ENCODE measurements around the gene STK31.

GRCh38 chr7:23810099-23810498, 100.1 kb downstream of the STK31 start:
- TF ChIP-seq MEF2A (IDR thresholded peaks at IDR 0.05; ENCODE audit: insufficient read depth, low read depth, low read length) (no peak), CTCF (IDR thresholded peaks at IDR 0.05 in 2 of 3, conservative IDR thresholded peaks at IDR 0.05 in 1 of 3; ENCODE audit: control insufficient read depth in 2 of 3, extremely low read depth in 1 of 3, insufficient read depth in 1 of 3, low read depth in 3 of 3, low read length in 3 of 3) (no peak), FOS (IDR thresholded peaks at IDR 0.05; ENCODE audit: borderline replicate concordance, extremely low read depth, insufficient read length) (no peak), SP1 (IDR thresholded peaks at IDR 0.05; ENCODE audit: low read depth, low read length) (no peak), NR2C2 (IDR thresholded peaks at IDR 0.05; ENCODE audit: borderline replicate concordance, control insufficient read depth, insufficient read length, low read depth) (no peak), ZZZ3 (IDR thresholded peaks at IDR 0.05; ENCODE audit: control insufficient read depth, insufficient read length, low read depth) (no peak), ZNF274 (IDR thresholded peaks at IDR 0.05; ENCODE audit: insufficient read depth, insufficient read length) (no peak), EP300 (IDR thresholded peaks at IDR 0.05; ENCODE audit: borderline replicate concordance in 1 of 2, control insufficient read depth in 1 of 2, low read depth in 2 of 2, low read length in 2 of 2) (no peak)

All from GM12878 (cell line).